GM06990 (cell line): Measurements from ENCODE around the gene MCCC1.

Experiments
- DNase-seq: peaks from one replicate; pipeline ENCODE4 v3.0.0-alpha.2; 2011; ENCODE audit not compliant: insufficient read length; ENCODE audit errors: extremely low read depth
- H3K27me3 ChIP-seq: replicated peaks from 2 replicates; pipeline ENCODE4 v1.6.0; 2011; ENCODE audit warnings: low read length; ENCODE audit not compliant: control insufficient read depth, insufficient read depth
- H3K36me3 ChIP-seq: 2 replicates; pipeline ENCODE4 v1.5.1; 2011; ENCODE audit warnings: low read length; ENCODE audit not compliant: control insufficient read depth, insufficient read depth
- H3K4me3 ChIP-seq: replicated peaks from 2 replicates; pipeline ENCODE4 v1.5.1; 2011; ENCODE audit warnings: low read depth, mild to moderate bottlenecking, control low read depth, low read length
- TF ChIP-seq, protein P1 (sequence below): IDR thresholded peaks from 2 replicates; pipeline ENCODE4 v1.5.1; 2011; ENCODE audit warnings: low read length, control low read depth, mild to moderate bottlenecking, inconsistent platforms; ENCODE audit not compliant: insufficient read depth, poor library complexity, severe bottlenecking

MCCC1 gene

DNA sequence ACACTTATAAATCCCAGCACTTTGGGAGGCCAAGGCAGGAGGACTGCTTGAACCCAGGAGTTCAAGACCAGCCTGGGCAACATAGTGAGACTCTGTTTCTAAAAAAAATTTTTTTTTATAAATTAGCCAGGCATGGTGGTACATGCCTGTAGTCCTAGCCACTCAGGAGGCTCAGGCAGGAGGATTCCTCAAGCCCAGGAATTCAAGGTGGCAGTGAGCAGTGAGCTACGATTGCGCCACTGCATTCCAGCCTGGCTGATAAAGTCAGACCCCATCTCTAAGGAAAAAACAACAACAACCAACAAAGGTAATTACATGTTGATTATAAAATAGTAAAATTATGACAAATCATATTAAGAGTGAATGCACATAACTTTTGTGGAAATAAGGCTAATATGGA, 40.9 kb downstream of the MCCC1 start:
- TF ChIP-seq, protein P1, sequence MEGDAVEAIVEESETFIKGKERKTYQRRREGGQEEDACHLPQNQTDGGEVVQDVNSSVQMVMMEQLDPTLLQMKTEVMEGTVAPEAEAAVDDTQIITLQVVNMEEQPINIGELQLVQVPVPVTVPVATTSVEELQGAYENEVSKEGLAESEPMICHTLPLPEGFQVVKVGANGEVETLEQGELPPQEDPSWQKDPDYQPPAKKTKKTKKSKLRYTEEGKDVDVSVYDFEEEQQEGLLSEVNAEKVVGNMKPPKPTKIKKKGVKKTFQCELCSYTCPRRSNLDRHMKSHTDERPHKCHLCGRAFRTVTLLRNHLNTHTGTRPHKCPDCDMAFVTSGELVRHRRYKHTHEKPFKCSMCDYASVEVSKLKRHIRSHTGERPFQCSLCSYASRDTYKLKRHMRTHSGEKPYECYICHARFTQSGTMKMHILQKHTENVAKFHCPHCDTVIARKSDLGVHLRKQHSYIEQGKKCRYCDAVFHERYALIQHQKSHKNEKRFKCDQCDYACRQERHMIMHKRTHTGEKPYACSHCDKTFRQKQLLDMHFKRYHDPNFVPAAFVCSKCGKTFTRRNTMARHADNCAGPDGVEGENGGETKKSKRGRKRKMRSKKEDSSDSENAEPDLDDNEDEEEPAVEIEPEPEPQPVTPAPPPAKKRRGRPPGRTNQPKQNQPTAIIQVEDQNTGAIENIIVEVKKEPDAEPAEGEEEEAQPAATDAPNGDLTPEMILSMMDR: no peak
- no peak for DNase-seq
- Histone ChIP-seq H3K4me3 (no peak overlapping the region), H3K36me3 (peaks cover 2% of the 10 kb centered on the region), H3K27me3 (no peaks in the 10 kb centered on the region)

DNA sequence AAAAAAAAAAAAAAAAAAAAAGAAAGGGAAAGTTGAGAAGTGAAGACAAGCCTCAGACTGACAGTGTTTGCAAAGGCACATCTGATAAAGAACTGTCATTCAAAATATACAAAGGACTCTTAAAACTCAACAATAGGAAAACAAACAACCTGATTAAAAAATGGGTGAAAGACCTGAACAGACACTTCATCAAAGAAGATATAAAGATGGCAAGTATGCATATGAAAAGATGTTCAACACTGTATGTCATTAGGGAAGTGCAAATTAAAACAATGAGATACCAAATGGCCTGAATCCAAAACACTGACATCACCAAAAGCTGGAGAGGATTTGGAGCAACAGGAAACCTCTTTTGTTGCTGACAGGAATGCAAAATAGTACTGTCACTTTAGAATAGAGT, 48.6 kb downstream of the MCCC1 start:
- no peaks in the 10 kb centered on the region for H3K27me3 ChIP-seq
- no peak for DNase-seq
- no peak overlapping the region for H3K4me3 ChIP-seq
- TF ChIP-seq, protein P1: no peak
- peaks cover 2% of the 10 kb centered on the region for H3K36me3 ChIP-seq

DNA sequence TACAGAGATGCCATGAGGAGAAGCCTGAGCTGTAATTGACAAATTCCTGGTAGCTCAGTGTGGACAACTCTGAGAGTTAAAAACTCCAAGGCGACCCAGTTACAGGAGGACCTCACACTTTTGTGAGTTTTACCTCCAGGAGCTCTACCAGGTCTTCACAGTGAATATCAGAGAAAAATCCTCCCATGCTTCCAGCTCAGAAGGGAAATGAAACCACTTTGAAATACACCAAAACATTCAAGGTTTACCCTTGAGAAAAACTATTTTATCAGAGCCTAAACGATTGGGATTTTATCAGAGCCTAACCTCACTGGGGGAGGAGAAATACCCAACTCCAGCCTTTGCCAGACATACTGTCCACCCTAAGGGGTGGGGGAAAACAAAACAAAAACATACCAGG, 52.4 kb downstream of the MCCC1 start:
- H3K27me3 ChIP-seq: no peaks in the 10 kb centered on the region
- H3K36me3 ChIP-seq: no peaks in the 10 kb centered on the region; the same call in 1 of the 2 replicates
- TF ChIP-seq, protein P1: no peak
- no peak for DNase-seq
- no peak overlapping the region for H3K4me3 ChIP-seq

DNA sequence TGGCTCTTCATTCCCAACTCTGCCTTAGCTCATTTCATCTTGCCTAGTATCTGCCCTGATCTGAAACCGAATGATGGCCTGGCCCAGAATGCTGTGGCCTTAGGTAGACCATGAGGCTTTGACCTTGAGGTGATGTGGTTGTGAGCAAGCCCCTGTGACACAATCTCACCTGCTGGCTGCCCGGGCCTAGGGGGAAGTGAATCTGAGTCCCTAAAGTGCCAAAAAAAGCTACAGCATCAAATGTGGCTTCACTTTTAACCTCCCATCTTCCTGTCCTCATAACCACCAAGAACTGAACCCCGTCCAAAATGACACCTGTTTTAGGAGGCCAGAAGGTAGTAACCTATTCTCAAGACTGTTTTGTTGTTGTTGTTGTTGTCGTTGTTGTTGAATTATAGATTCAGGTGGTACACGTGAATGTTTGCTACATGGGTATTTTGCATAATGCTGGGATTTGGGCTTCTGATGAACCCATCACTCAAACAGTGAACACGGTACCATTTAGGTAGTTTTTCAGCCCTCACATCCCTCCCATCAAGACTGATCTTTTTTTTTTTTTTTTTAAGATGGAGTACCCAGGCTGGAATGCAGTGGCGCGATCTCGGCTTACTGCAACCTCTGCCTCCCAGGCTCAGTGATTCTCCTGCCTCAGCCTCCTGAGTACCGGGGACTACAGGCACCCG, 54.6 kb downstream of the MCCC1 start:
- Histone ChIP-seq H3K27me3 (no peaks in the 10 kb centered on the region), H3K4me3 (no peak overlapping the region), H3K36me3 (no peaks in the 10 kb centered on the region)
- TF ChIP-seq, protein P1: no peak
- DNase-seq: peak; percentile 79

DNA sequence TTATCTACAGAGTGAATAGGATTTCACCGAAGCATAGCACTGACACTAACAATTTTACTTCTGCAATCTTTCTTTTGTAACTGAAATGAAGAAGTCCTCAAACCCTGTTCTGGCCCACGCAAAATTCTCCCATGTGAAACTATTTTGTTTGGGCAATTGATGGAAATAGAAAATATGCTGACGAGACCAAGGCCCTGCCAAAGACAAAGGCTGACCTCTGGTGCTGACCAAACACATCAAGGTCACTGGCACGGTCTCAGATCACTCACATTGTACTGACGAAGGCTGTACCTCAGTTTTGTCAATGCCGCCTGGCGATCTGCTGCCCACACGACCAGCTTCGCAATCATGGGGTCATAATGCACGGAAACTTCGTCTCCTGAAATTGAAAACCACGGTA, 60.5 kb downstream of the MCCC1 start:
- TF ChIP-seq, protein P1: no peak

DNA sequence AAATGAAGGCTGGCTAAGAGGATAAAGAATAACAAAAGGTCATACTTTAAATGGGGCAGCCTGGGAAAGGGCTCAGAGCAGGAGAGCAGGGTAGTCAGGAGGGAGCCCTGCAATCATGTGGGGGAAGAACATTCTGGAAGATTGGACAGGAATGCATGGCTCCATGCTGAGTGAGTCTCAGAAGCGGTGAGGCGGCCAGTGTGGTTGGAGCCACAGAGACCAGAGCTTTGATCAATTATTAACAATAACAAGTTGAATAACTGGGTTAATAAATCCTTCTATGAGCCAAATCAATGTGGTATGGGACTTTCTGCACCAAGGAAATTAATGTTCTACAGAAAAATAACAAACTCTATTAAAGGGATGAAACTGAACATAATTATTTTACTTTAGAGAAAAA, 61.1 kb downstream of the MCCC1 start:
- TF ChIP-seq, protein P1: no peak
- Histone ChIP-seq H3K36me3 (peaks cover 7% of the 10 kb centered on the region), H3K4me3 (no peak overlapping the region), H3K27me3 (no peaks in the 10 kb centered on the region)
- DNase-seq: no peak

More for the DNA sequence above, 60.5 kb downstream of the MCCC1 start:
- no peak for DNase-seq
- Histone ChIP-seq H3K36me3 (peaks cover 7% of the 10 kb centered on the region), H3K27me3 (no peaks in the 10 kb centered on the region), H3K4me3 (no peak overlapping the region)
